ENCODE data around the gene SCN2B. TPM values are rescaled to one million over a fixed set of nuclear protein-coding genes. Genes with fewer than 3 reads are reported as not detected.

The SCN2B gene
- total and polyA plus RNA-seq, 10 of the 15 experiments (the other 5 are each of a cell fraction or from before 2014, with no cell fraction given), result 0.01 TPM; not detected in 9

DNA sequence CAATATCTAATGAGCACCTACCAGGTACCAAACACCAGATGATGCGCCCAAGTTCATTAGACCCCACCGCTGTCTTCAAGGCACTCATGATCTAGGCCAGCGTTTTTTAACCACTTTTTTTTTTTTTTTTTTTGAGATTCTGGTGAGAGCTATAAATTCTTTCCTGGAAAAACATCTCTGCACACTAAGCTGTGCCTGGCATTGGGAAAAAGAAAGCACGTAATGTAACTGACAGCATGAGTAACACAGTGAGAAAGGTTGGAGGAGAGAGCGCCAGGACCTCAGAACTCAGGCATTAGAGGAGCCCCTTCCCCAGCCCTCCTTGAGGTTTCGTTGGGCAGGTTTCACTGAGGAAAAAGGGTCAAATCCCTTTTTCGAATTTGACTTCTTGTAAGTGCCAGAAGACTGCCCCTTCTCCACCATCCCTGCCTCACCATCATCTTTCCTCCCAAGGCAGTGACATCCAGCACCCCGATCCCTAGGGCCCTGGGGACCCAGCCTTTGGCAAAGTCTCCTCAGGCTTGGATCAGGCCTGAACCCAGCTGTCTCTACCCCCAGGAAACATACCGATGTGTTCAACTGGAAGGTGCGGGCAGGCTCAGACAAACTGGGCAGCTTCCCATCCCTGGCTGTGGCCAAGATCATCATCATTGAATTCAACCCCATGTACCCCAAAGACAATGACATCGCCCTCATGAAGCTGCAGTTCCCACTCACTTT is 63.6 kb downstream of the SCN2B start (continued):
- no peak for TF ChIP-seq NFIC (IDR thresholded peaks at IDR 0.05; ENCODE audit: low read depth, low read length)
- TF ChIP-seq USF2 (IDR thresholded peaks at IDR 0.05; ENCODE audit: borderline replicate concordance, low read depth, low read length), result no peak
- TF ChIP-seq SMAD5 (IDR thresholded peaks at IDR 0.05; ENCODE audit: low read depth), result no peak
- TF ChIP-seq ZZZ3 (IDR thresholded peaks at IDR 0.05; ENCODE audit: control insufficient read depth, insufficient read length, low read depth), result no peak
- TF ChIP-seq TCF7 (IDR thresholded peaks at IDR 0.05; ENCODE audit: borderline replicate concordance), result no peak
- TF ChIP-seq, protein P1, sequence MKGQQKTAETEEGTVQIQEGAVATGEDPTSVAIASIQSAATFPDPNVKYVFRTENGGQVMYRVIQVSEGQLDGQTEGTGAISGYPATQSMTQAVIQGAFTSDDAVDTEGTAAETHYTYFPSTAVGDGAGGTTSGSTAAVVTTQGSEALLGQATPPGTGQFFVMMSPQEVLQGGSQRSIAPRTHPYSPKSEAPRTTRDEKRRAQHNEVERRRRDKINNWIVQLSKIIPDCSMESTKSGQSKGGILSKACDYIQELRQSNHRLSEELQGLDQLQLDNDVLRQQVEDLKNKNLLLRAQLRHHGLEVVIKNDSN (IDR thresholded peaks at IDR 0.05; ENCODE audit: borderline replicate concordance, extremely low read length, insufficient read depth, low read depth, low read length), result no peak
- TF ChIP-seq ZBTB4 (CRISPR knock-in tag; IDR thresholded peaks at IDR 0.05), result no peak
- TF ChIP-seq CEBPB (IDR thresholded peaks at IDR 0.05; ENCODE audit: borderline replicate concordance in 1 of 2, low read depth in 2 of 2, low read length in 2 of 2), result no peak
- TF ChIP-seq RELA (IDR thresholded peaks at IDR 0.05; ENCODE audit: borderline replicate concordance, partially characterized antibody), result no peak
- no peak for TF ChIP-seq RFX5 (IDR thresholded peaks at IDR 0.05; ENCODE audit: low read depth, low read length)

Small RNAs within 50 kb of the gene (small RNA-seq; reads per million reads assigned to genes)
- not detected for gene HSPE1P18

Other genes starting within 250 kb of the SCN2B start
Only the 7 nearest of the 13 such genes appear.
- gene TMPRSS4, start 99.6 kb downstream of the SCN2B start, total RNA-seq (2014; rRNA removed), result 0.05 TPM in 1 of 2 replicates, not detected in the other
- not detected in 2 replicates for gene TMPRSS4, start 99.6 kb downstream of the SCN2B start, total RNA-seq (2014; rRNA removed; fragmentation: Illumina TruSeq; extraction: Trizol)
- gene TMPRSS4, start 99.6 kb downstream of the SCN2B start, total RNA-seq (2021), result 0.26 TPM in 1 of 2 replicates, not detected in the other
- 0.01 and 0.14 TPM in 2 replicates for gene TMPRSS4, start 99.6 kb downstream of the SCN2B start, polyA plus RNA-seq (2011; rRNA removed)
- not detected in 2 replicates for gene TMPRSS4, start 99.6 kb downstream of the SCN2B start, polyA plus RNA-seq (2014; fragmentation: Illumina TruSeq; extraction: Trizol)
- gene TMPRSS4, start 99.6 kb downstream of the SCN2B start, polyA plus RNA-seq (2014; fragmentation: Nextera tagmentation; extraction: Ambion mirVana), result not detected
- not detected in 2 replicates for gene TMPRSS4, start 99.6 kb downstream of the SCN2B start, polyA plus RNA-seq (2014; rRNA removed)
- gene TMPRSS4, start 99.6 kb downstream of the SCN2B start, polyA plus RNA-seq (2016; fragmentation: Nextera tagmentation; extraction: Ambion mirVana), result not detected
- gene SMIM35, start 89.7 kb downstream of the SCN2B start, total RNA-seq (2014; rRNA removed), result not detected in 2 replicates
- not detected in 2 replicates for gene SMIM35, start 89.7 kb downstream of the SCN2B start, total RNA-seq (2014; rRNA removed; fragmentation: Illumina TruSeq; extraction: Trizol)
- gene SMIM35, start 89.7 kb downstream of the SCN2B start, total RNA-seq (2021), result not detected in 2 replicates
- 0.82 and 1.1 TPM in 2 replicates for gene SMIM35, start 89.7 kb downstream of the SCN2B start, polyA plus RNA-seq (2011; rRNA removed)
- gene SMIM35, start 89.7 kb downstream of the SCN2B start, polyA plus RNA-seq (2014; fragmentation: Illumina TruSeq; extraction: Trizol), result 0.12 TPM in 1 of 2 replicates, not detected in the other
- gene SMIM35, start 89.7 kb downstream of the SCN2B start, polyA plus RNA-seq (2014; fragmentation: Nextera tagmentation; extraction: Ambion mirVana), result under 1 TPM; 0.02 to 0.03 TPM
- 0.05 TPM in 1 of 2 replicates, not detected in the other for gene SMIM35, start 89.7 kb downstream of the SCN2B start, polyA plus RNA-seq (2014; rRNA removed)
- gene SMIM35, start 89.7 kb downstream of the SCN2B start, polyA plus RNA-seq (2016; fragmentation: Nextera tagmentation; extraction: Ambion mirVana), result not detected
- gene SCN4B, start 23.8 kb downstream of the SCN2B start, total RNA-seq (2014; rRNA removed), result not detected in 2 replicates
- not detected in 2 replicates for gene SCN4B, start 23.8 kb downstream of the SCN2B start, total RNA-seq (2014; rRNA removed; fragmentation: Illumina TruSeq; extraction: Trizol)
- 0.08 TPM in 1 of 2 replicates, not detected in the other for gene SCN4B, start 23.8 kb downstream of the SCN2B start, total RNA-seq (2021)
- gene SCN4B, start 23.8 kb downstream of the SCN2B start, polyA plus RNA-seq (2011; rRNA removed), result 0.49 and 0.55 TPM in 2 replicates
- gene SCN4B, start 23.8 kb downstream of the SCN2B start, polyA plus RNA-seq (2014; fragmentation: Illumina TruSeq; extraction: Trizol), result 0.01 TPM in 1 of 2 replicates, not detected in the other
- under 1 TPM in 1 of 2 experiments, not detected in 1; 0.04 TPM for gene SCN4B, start 23.8 kb downstream of the SCN2B start, polyA plus RNA-seq (2014; fragmentation: Nextera tagmentation; extraction: Ambion mirVana)
- 0.03 TPM in 1 of 2 replicates, not detected in the other for gene SCN4B, start 23.8 kb downstream of the SCN2B start, polyA plus RNA-seq (2014; rRNA removed)
- gene SCN4B, start 23.8 kb downstream of the SCN2B start, polyA plus RNA-seq (2016; fragmentation: Nextera tagmentation; extraction: Ambion mirVana), result under 1 TPM; 0.04 to 0.12 TPM
- 2.9 and 5.0 TPM in 2 replicates for gene JAML, start 48.4 kb upstream of the SCN2B start, total RNA-seq (2014; rRNA removed)
- 3.4 and 4.7 TPM in 2 replicates for gene JAML, start 48.4 kb upstream of the SCN2B start, total RNA-seq (2014; rRNA removed; fragmentation: Illumina TruSeq; extraction: Trizol)
- 2.4 and 3.7 TPM in 2 replicates for gene JAML, start 48.4 kb upstream of the SCN2B start, total RNA-seq (2021)
- 0.50 and 0.60 TPM in 2 replicates for gene JAML, start 48.4 kb upstream of the SCN2B start, polyA plus RNA-seq (2011; rRNA removed)
- 4.8 and 6.1 TPM in 2 replicates for gene JAML, start 48.4 kb upstream of the SCN2B start, polyA plus RNA-seq (2014; fragmentation: Illumina TruSeq; extraction: Trizol)
- 1 to 10 TPM; 2.9 to 3.5 TPM for gene JAML, start 48.4 kb upstream of the SCN2B start, polyA plus RNA-seq (2014; fragmentation: Nextera tagmentation; extraction: Ambion mirVana)
- gene JAML, start 48.4 kb upstream of the SCN2B start, polyA plus RNA-seq (2014; rRNA removed), result 2.1 and 4.0 TPM in 2 replicates
- 1 to 10 TPM; 7.7 to 8.1 TPM for gene JAML, start 48.4 kb upstream of the SCN2B start, polyA plus RNA-seq (2016; fragmentation: Nextera tagmentation; extraction: Ambion mirVana)
- gene MPZL3, start 75.7 kb upstream of the SCN2B start, total RNA-seq (2014; rRNA removed), result 7.3 and 9.8 TPM in 2 replicates
- gene MPZL3, start 75.7 kb upstream of the SCN2B start, total RNA-seq (2014; rRNA removed; fragmentation: Illumina TruSeq; extraction: Trizol), result 6.6 TPM in 2 replicates
- gene MPZL3, start 75.7 kb upstream of the SCN2B start, total RNA-seq (2021), result 5.6 and 6.4 TPM in 2 replicates
- 5.5 and 8.5 TPM in 2 replicates for gene MPZL3, start 75.7 kb upstream of the SCN2B start, polyA plus RNA-seq (2011; rRNA removed)
- gene MPZL3, start 75.7 kb upstream of the SCN2B start, polyA plus RNA-seq (2014; fragmentation: Illumina TruSeq; extraction: Trizol), result 6.0 and 8.0 TPM in 2 replicates
- 1 to 10 TPM; 2.1 to 7.5 TPM for gene MPZL3, start 75.7 kb upstream of the SCN2B start, polyA plus RNA-seq (2014; fragmentation: Nextera tagmentation; extraction: Ambion mirVana)
- 4.6 and 7.0 TPM in 2 replicates for gene MPZL3, start 75.7 kb upstream of the SCN2B start, polyA plus RNA-seq (2014; rRNA removed)
- gene MPZL3, start 75.7 kb upstream of the SCN2B start, polyA plus RNA-seq (2016; fragmentation: Nextera tagmentation; extraction: Ambion mirVana), result 1 to 10 TPM; 4.0 to 4.7 TPM
- 3.3 and 4.0 TPM in 2 replicates for gene MPZL2, start 87.7 kb upstream of the SCN2B start, total RNA-seq (2014; rRNA removed)
- 3.0 and 3.1 TPM in 2 replicates for gene MPZL2, start 87.7 kb upstream of the SCN2B start, total RNA-seq (2014; rRNA removed; fragmentation: Illumina TruSeq; extraction: Trizol)
- gene MPZL2, start 87.7 kb upstream of the SCN2B start, total RNA-seq (2021), result 3.2 and 4.4 TPM in 2 replicates
- 0.76 and 0.81 TPM in 2 replicates for gene MPZL2, start 87.7 kb upstream of the SCN2B start, polyA plus RNA-seq (2011; rRNA removed)
- 4.8 and 5.2 TPM in 2 replicates for gene MPZL2, start 87.7 kb upstream of the SCN2B start, polyA plus RNA-seq (2014; fragmentation: Illumina TruSeq; extraction: Trizol)
- gene MPZL2, start 87.7 kb upstream of the SCN2B start, polyA plus RNA-seq (2014; fragmentation: Nextera tagmentation; extraction: Ambion mirVana), result 1 to 10 TPM; 4.2 to 4.5 TPM
- gene MPZL2, start 87.7 kb upstream of the SCN2B start, polyA plus RNA-seq (2014; rRNA removed), result 2.5 and 2.6 TPM in 2 replicates
- gene MPZL2, start 87.7 kb upstream of the SCN2B start, polyA plus RNA-seq (2016; fragmentation: Nextera tagmentation; extraction: Ambion mirVana), result 1 to 10 TPM in 1 of 2 experiments, under 1 TPM in 1; 0.88 to 1.6 TPM
- 3.4 and 4.0 TPM in 2 replicates for gene CD3E, start 128.1 kb upstream of the SCN2B start, total RNA-seq (2014; rRNA removed)
- gene CD3E, start 128.1 kb upstream of the SCN2B start, total RNA-seq (2014; rRNA removed; fragmentation: Illumina TruSeq; extraction: Trizol), result 4.4 and 5.1 TPM in 2 replicates
- 11.6 and 13.4 TPM in 2 replicates for gene CD3E, start 128.1 kb upstream of the SCN2B start, total RNA-seq (2021)
- 0.10 and 0.14 TPM in 2 replicates for gene CD3E, start 128.1 kb upstream of the SCN2B start, polyA plus RNA-seq (2011; rRNA removed)
- gene CD3E, start 128.1 kb upstream of the SCN2B start, polyA plus RNA-seq (2014; fragmentation: Illumina TruSeq; extraction: Trizol), result 14.9 and 17.3 TPM in 2 replicates
- gene CD3E, start 128.1 kb upstream of the SCN2B start, polyA plus RNA-seq (2014; fragmentation: Nextera tagmentation; extraction: Ambion mirVana), result 1 to 10 TPM; 1.7 to 2.4 TPM
- gene CD3E, start 128.1 kb upstream of the SCN2B start, polyA plus RNA-seq (2014; rRNA removed), result 9.7 and 10.9 TPM in 2 replicates
- 1 to 10 TPM; 3.1 to 4.2 TPM for gene CD3E, start 128.1 kb upstream of the SCN2B start, polyA plus RNA-seq (2016; fragmentation: Nextera tagmentation; extraction: Ambion mirVana)